GM20431 (cell line): ENCODE results near the gene ATP12A.

Experiments used
- in situ Hi-C: fragments of 300-500 bp; cut with MseI, MboI; formaldehyde crosslinking; loops from one replicate; pipeline ENCODE4 v1.15.0; 2020; ENCODE audit warnings: low sequenced_read_pairs; ENCODE audit not compliant: unreplicated experiment

Gene ATP12A

GRCh38 chr13:24680258-24680920, at the start of gene ATP12A:
TSS of gene ATP12A (plus strand) at chr13:24680408. CDS start at chr13:24680744, 336 bp downstream.
- in situ Hi-C loops = loop anchor here (25.0 kb wide), 1 partner anchor 93 kb away; no protein-coding TSS in a partner anchor

DNA sequence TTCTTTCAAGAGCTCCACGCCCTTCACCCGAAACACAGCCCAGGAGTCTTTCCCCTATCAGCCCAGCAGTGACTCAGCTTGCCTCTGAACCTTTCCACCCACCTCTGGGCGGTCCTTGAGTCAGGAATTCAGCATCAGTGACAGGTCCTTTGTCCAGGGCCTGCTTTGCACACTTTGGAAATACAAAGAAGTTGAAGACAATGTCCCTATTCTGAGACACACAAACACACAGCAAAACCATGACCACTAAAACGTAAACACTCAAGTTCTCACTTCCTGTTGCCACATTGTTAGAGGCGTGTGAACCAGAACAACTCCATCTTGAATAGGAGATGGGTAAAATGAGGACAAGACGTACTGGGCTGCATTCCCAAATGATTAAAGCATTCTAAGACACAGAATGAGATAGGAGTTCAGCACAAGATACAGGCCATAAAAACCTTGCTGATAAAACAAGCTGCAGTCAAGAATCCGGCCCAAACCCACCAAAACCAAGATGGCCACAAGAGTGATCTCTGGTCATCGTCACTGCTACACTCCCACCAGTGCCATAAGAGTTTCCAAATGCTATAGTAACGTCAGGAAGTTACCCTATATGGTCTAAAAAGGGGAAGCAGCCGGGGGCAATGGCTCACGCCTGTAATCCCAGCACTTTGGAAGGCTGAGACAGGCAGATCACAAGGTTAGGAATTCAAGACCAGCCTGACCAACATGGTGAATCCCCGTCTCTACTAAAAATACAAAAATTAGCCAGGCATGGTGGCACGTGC, 49.2 kb upstream of the ATP12A start:
- in situ Hi-C loops = no loop called here

DNA sequence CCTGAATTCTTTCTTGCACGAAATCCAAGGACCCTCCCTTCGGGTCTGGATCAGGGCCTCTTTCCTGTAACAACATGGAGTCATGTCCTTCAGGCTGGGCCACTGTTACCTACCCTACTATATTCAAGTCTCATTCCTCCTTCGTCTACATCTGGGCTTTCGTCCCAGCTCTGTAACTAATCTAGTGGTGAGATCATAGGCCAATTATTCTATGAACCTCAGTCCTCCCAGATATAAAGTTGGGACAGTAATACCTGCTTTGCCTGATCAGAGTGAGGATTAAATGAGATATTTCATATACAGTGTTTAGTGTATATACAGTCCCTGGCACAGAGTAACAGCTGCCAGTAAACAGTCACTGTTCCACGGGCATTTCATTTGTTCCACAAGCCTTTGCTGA, 48.3 kb upstream of the ATP12A start:
- in situ Hi-C loops = no loop called here

DNA sequence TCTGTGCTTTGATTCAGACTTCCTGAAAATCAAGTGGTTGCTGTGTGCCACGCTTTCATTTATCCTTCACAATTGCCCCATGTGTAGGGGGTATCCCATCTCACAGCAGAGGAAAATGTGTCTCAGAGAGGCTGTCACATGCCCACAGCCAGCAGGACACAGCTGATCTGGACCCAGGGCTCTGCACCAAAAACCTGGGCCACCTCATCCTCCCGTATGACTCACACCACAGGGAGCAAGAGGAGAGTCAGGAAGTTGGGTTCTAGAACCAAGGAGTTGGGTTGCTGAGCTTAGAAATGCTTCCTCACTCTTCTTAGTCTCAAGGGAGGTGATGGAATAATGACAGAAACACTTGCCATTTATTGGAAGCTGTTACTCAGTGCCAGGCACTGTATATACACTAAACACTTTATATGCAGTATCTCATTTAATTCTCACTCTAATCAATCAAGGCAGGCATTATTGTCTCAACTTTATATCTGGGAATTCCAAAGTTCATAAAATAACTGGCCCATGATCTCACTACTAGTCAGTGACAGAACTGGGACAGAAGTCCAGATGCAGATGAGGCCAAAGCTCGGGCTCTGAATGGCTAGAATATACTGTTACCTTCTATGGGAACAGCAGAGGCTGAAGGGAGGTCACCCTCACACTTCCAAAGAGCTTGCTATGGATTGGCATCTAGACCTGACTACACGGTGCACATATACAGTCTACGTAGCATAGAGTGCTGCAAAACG, 47.7 kb upstream of the ATP12A start:
- in situ Hi-C loops = no loop called here

DNA sequence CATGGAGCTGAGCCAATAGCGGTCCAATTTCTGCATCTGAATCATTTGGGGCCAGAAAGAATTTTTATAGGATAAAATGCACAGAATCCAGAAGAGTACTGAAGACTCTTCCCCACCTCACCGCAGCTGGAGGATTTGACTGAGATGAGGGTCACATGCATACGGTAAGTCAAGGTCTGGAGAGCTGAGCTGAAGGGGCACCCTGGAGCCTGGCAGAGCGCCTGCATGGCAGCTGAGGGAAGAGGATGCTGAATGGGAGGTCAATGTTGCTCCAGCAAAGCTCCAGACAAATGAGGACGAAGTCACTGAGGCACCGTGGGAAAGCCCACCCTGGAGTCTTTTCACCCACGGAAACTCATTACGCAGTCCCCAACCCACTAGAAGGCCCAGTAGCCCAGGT, 43.4 kb upstream of the ATP12A start:
- in situ Hi-C loops = no loop called here

GRCh38 chr13:24638096-24638495, 42.1 kb upstream of the ATP12A start:
- in situ Hi-C loops = no loop called here

- in situ Hi-C loops = no loop called here
Observed at GRCh38 chr13:24640752-24641151, 39.5 kb upstream of the ATP12A start.

- in situ Hi-C loops = no loop called here
Observed at GRCh38 chr13:24642219-24642618, 38.0 kb upstream of the ATP12A start.

- in situ Hi-C loops = no loop called here
Observed at GRCh38 chr13:24644036-24644435, 36.2 kb upstream of the ATP12A start.

- in situ Hi-C loops = no loop called here
Observed at GRCh38 chr13:24648271-24648670, 31.9 kb upstream of the ATP12A start.

DNA sequence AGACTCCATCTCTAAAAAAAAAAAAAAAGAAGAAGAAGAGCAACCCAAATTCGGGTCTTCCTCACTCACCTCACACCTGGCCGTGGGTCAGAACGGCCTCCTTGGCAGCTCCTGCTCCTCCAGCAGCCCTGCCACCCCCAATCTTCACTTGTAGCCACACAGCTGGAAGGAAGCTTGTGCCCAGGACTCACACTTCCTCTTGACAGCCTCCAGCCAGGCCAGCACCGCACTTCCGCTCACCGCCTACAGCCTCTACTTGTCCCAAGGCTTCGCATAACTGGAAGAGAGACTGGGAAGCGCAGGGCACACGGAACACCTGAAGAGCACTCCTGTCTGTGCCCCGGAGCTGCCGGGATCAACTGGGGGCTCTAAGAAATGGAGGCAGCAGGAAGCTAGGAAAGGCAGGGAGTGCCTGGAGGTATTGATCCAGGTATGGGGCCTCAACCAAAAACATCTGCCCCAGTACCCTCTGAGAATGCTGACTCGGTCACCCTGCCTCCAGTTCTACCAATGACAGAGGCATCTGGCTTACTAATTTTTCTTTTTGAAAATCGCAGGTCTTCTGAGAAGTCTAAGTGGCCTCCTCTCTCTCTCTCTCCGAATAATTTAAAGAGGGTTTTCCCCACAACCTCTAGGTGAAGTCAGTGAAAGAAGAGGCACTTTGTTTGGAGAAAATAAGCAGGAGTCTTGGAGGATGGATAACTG, 31.1 kb upstream of the ATP12A start:
- in situ Hi-C loops = no loop called here

- in situ Hi-C loops = no loop called here
Observed at GRCh38 chr13:24649688-24650043, 30.5 kb upstream of the ATP12A start.

DNA sequence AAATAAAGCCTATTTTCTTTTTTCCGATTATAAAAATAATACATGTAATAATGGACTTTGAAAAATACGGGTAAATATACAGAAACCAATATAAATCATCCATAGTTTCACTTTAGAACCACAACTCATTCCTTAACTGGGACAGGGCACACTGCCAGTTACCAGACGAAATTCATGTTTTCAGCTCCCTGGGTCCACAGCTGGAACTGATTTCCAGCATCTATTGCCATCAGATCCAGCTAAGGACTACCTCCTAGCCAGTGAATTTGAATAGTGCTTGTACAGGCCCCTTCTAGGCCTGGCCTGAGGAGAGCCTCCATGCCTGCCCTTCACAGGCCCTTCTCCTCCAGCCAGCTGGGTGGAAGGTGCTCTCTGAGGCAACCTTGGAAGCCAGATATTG, 30.0 kb upstream of the ATP12A start:
- in situ Hi-C loops = no loop called here

DNA sequence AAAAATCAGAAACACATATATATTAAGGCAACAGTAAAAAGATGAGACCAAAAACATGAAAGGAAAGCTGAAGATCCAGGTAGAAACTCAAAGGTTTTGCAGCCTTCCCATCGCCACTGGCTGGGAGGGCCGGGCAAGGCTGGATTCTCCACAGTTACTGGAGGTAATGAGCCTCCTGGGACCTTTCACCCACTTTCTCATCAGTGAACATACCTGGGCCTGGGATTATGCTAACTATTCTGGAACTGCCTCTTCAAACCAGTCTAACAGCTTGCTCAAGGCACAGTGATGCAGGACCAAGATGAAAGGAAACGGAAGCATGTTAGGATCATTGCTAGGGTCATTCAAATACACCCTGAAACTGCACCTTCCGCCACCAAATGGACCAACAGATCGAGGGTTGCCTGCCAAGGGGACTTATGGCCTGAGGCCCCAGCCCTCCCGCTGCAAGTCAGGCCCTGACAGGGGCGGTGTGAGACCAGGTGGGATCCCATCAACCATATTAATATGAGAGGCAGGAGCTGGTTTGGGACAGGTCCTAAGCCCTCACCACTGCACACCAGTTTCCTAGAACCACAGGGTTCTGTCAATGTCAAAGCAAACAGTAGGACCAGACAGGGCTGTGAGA, 28.4 kb upstream of the ATP12A start:
- in situ Hi-C loops = no loop called here

DNA sequence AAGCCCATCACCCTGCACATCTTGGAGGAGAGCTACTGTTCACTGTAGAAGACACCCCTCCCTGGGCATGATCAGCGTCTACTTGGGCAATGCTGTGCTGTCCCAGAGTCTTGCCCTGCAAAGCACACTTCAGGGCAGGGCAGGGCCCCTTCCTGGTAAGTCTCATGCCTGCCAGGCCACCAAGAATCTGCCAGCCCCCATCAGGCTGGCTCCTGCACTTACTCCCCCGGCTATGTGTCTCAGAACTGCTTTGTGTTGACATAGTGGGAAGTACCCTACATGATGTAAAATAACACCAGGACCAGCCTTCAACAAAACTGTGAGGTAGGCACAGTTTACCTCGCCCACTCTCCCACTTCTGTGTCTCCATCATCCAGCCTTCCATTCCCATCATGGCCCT, 27.8 kb upstream of the ATP12A start:
- in situ Hi-C loops = no loop called here

- in situ Hi-C loops = no loop called here
Observed at GRCh38 chr13:24654741-24655140, 25.5 kb upstream of the ATP12A start.

DNA sequence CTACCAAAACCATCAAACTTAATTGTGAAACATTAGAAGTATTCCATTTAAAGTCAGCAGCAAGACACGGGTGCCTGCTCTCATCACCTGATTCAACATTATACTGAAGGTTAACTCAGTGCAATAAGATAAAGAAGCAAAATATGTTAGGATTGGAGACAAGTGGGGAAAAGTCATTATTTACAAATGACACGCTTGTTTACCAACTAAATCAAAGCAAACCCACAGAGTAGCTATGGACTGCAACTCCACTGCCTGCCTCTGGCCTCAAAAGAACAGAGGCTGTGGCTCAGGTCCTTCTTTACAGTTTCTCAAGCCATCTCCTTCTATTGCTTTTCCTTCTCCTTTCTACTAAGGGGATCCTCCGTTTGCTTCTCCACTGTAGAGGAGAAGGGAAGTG, 21.0 kb upstream of the ATP12A start:
- in situ Hi-C loops = no loop called here

DNA sequence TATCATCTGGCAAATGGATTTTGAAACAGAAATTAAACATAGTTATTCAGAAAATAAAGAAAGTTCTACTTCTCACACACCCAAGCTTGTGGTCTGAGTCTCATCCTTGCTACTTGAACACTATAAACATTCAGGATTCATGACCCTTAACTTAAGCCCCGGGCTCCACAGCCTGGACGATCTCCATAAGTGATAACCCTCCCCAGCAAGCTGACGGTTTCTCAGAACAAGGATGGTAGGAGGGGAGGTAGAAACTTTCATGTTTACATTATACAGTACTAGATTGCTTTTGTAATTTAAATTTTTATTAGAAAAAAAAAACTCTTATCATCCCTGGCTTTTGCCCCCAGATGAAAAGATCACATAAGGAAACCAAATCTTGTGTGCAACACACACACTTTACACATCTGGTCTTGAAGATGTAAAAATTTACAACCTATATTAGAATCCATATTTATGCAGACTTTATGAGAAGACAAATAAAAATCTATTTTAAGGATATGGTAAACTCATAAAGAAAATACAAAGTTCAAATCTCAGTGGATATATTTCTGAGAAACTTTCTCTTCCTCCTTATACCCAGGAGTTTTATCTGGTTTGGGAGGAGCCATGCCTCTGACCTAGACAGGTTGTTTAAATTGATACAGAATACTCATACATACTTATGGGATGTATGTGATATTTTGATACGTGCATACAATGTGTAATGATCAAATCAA, 20.0 kb upstream of the ATP12A start:
- in situ Hi-C loops = no loop called here

DNA sequence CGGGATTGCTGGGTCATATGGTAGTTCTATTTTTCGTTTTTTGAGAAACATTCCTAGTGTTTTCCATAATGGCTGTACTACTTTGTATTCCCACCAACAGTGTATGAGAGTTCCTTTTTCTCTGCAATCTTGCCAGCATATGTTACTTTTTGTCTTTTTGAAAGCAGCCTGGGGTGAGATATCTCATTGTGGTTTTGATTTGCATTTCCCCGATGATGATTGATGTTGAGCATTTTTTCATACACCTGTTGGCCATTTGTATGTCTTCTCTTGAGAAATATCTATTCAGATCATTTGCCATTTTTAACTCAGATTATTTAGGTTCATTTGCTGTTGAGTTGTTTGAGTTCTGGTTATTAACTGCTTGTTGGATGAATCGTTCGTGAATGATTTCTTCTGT, 18.5 kb upstream of the ATP12A start:
- in situ Hi-C loops = no loop called here
